H1 (cell line): Measurements from ENCODE around the gene POLR2L. TPM values are rescaled to one million over a fixed set of nuclear protein-coding genes. Genes with fewer than 3 reads are reported as not detected.

Source experiments
- CTCF ChIA-PET: fragments of 300-600 bp; sonication (Branson Sonifier 250); formaldehyde crosslinking; loops from one replicate; lab custom pipeline; 2021; ENCODE audit not compliant: partially characterized antibody; lab: Charles Lee
- POLR2A ChIA-PET: fragments of 300-600 bp; sonication (Branson Sonifier 250); formaldehyde crosslinking; loops from one replicate; lab custom pipeline; 2021; ENCODE audit warnings: inconsistent platforms; ENCODE audit not compliant: partially characterized antibody; lab: Charles Lee
- DNase-seq, 2 experiments: peaks; one replicate each; pipeline versions ENCODE4 v3.0.0 to v3.0.0-alpha.2; 2010 to 2022; ENCODE audit warnings: low spot score in 2 of 2, low read depth in 1 of 2, mixed read lengths in 1 of 2
- FAIRE-seq: peaks from 2 replicates; lab custom pipeline; 2011; peaks lifted over from hg19 to GRCh38; lab: Jason Lieb, UNC
- H2AFZ ChIP-seq: 2 replicates; pipeline ENCODE4 v1.8.1; 2012; ENCODE audit warnings: low read length, inconsistent platforms
- H2AK5ac ChIP-seq: 2 replicates; pipeline ENCODE4 v1.6.1; 2013; ENCODE audit warnings: low read depth, low read length
- H2BK120ac ChIP-seq: replicated peaks from 2 replicates; pipeline ENCODE3; 2013; ENCODE audit warnings: low read depth, low read length, inconsistent platforms
- H2BK12ac ChIP-seq: 2 replicates; pipeline ENCODE4 v1.6.1; 2013; ENCODE audit warnings: low read depth, low read length
- H2BK15ac ChIP-seq: 2 replicates; pipeline ENCODE4 v1.6.1; 2013; ENCODE audit warnings: low read length
- H2BK20ac ChIP-seq: 2 replicates; pipeline ENCODE4 v1.6.1; 2013; ENCODE audit warnings: low read length
- H2BK5ac ChIP-seq: 2 replicates; pipeline ENCODE4 v1.6.1; 2013; ENCODE audit warnings: low read depth, low read length
- H3K14ac ChIP-seq: 2 replicates; pipeline ENCODE4 v1.6.1; 2013; ENCODE audit warnings: inconsistent platforms; ENCODE audit not compliant: insufficient read length
- H3K18ac ChIP-seq: 2 replicates; pipeline ENCODE4 v1.6.1; 2013; ENCODE audit warnings: low read length; ENCODE audit errors: extremely low read depth
- H3K23ac ChIP-seq: 2 replicates; pipeline ENCODE4 v1.6.1; 2013; ENCODE audit warnings: inconsistent platforms; ENCODE audit not compliant: insufficient read length
- H3K23me2 ChIP-seq: 2 replicates; pipeline ENCODE4 v1.6.1; 2013; ENCODE audit warnings: low read depth, low read length
- H3K27ac ChIP-seq: 2 replicates; pipeline ENCODE4 v1.6.1; 2011; ENCODE audit warnings: low read depth, low read length, inconsistent platforms
- H3K27me3 ChIP-seq, 4 experiments: replicated peaks in 1 of 4; 1 replicate in 1 of 4; 2 replicates in 3 of 4; pipeline versions ENCODE4 v1.6.1 to v1.8.1; 2011 to 2013; ENCODE audit warnings: low read length in 3 of 4, mild to moderate bottlenecking in 3 of 4, inconsistent platforms in 2 of 4, mixed read lengths in 2 of 4, moderate library complexity in 1 of 4; ENCODE audit not compliant: control insufficient read depth in 3 of 4, insufficient read depth in 3 of 4; ENCODE audit errors: extremely low read depth in 1 of 4
- H3K36me3 ChIP-seq, 4 experiments: 2 replicates each; pipeline versions ENCODE4 v1.6.1 to v1.8.1; 2011 to 2013; ENCODE audit warnings: mild to moderate bottlenecking in 4 of 4, low read length in 3 of 4, moderate library complexity in 2 of 4, control low read depth in 1 of 4, inconsistent platforms in 1 of 4; ENCODE audit not compliant: insufficient read depth in 4 of 4, control insufficient read depth in 2 of 4
- H3K4ac ChIP-seq: replicated peaks from 2 replicates; pipeline ENCODE3; 2013; ENCODE audit warnings: low read length, low read depth, mixed read lengths, inconsistent platforms; ENCODE audit not compliant: insufficient read length
- H3K4me1 ChIP-seq, 4 experiments: replicated peaks in 1 of 4; 1 replicate in 1 of 4; 2 replicates in 3 of 4; pipeline versions ENCODE4 v1.6.1 to v1.8.1; 2011 to 2013; ENCODE audit warnings: low read length in 3 of 4, inconsistent platforms in 2 of 4, mixed read lengths in 1 of 4; ENCODE audit not compliant: insufficient read depth in 4 of 4, control insufficient read depth in 3 of 4
- H3K4me2 ChIP-seq, 2 experiments: 2 replicates each; pipeline versions ENCODE4 v1.6.1 to v1.8.1; 2011 to 2013; ENCODE audit warnings: low read depth in 2 of 2, low read length in 2 of 2, control low read depth in 1 of 2, inconsistent platforms in 1 of 2, mild to moderate bottlenecking in 1 of 2; ENCODE audit not compliant: insufficient read depth in 1 of 2
- H3K4me3 ChIP-seq, 4 experiments: fragments of 200-600, 300-600 bp in 1 of 4; sonication (generic), shearing (Covaris generic), sonication (Bioruptor Twin) in 1 of 4; 2 replicates each; pipeline versions ENCODE4 v1.5.1 to v1.8.1; 2011 to 2016; ENCODE audit warnings: low read length in 4 of 4, low read depth in 3 of 4, control low read depth in 2 of 4, inconsistent platforms in 2 of 4, mild to moderate bottlenecking in 2 of 4, mixed read lengths in 1 of 4, moderate library complexity in 1 of 4; ENCODE audit not compliant: insufficient read depth in 2 of 4; ENCODE audit errors: extremely low read depth in 1 of 4
- H3K56ac ChIP-seq: replicated peaks from 2 replicates; pipeline ENCODE3; 2013; ENCODE audit warnings: low read depth, mild to moderate bottlenecking, mixed read lengths, low read length, inconsistent platforms; ENCODE audit not compliant: insufficient read length
- H3K79me1 ChIP-seq: 2 replicates; pipeline ENCODE4 v1.6.1; 2013; ENCODE audit warnings: low read depth, low read length, control low read depth
- H3K79me2 ChIP-seq, 2 experiments: 2 replicates each; pipeline versions ENCODE4 v1.6.1 to v1.8.1; 2012 to 2013; ENCODE audit warnings: low read length in 2 of 2, mild to moderate bottlenecking in 2 of 2, inconsistent platforms in 1 of 2; ENCODE audit not compliant: insufficient read depth in 2 of 2, control insufficient read depth in 1 of 2
- H3K9ac ChIP-seq, 4 experiments: replicated peaks in 1 of 4; 1 replicate in 1 of 4; 2 replicates in 3 of 4; pipeline versions ENCODE4 v1.6.1 to v1.8.1; 2011 to 2013; ENCODE audit warnings: low read depth in 3 of 4, low read length in 3 of 4, control low read depth in 2 of 4, mild to moderate bottlenecking in 2 of 4, moderate library complexity in 2 of 4, inconsistent platforms in 1 of 4; ENCODE audit errors: extremely low read depth in 1 of 4
- H3K9me3 ChIP-seq, 2 experiments: 2 replicates each; pipeline versions ENCODE4 v1.6.1 to v1.8.1; 2012 to 2013; ENCODE audit warnings: mild to moderate bottlenecking in 2 of 2, moderate library complexity in 2 of 2, control low read depth in 1 of 2, inconsistent platforms in 1 of 2, low read depth in 1 of 2, low read length in 1 of 2, mixed read lengths in 1 of 2; ENCODE audit not compliant: insufficient read depth in 2 of 2
- H4K20me1 ChIP-seq, 2 experiments: replicated peaks in 1 of 2; 2 replicates each; pipeline versions ENCODE3 to v1.8.1; 2011 to 2013; ENCODE audit warnings: inconsistent platforms in 2 of 2, low read length in 2 of 2, mild to moderate bottlenecking in 1 of 2; ENCODE audit not compliant: insufficient read depth in 2 of 2, control insufficient read depth in 1 of 2
- H4K5ac ChIP-seq: 2 replicates; pipeline ENCODE4 v1.6.1; 2013; ENCODE audit warnings: low read length, low read depth, mixed read lengths, inconsistent platforms; ENCODE audit not compliant: insufficient read length
- H4K8ac ChIP-seq: 2 replicates; pipeline ENCODE4 v1.8.0; 2013; ENCODE audit warnings: mild to moderate bottlenecking, moderate library complexity, low read length, inconsistent platforms; ENCODE audit not compliant: insufficient read depth; ENCODE audit errors: extremely low read depth
- H4K91ac ChIP-seq: replicated peaks from 2 replicates; pipeline ENCODE3; 2013; ENCODE audit warnings: low read length, mixed read lengths, inconsistent platforms; ENCODE audit not compliant: insufficient read length
- CHD2 ChIP-seq: IDR thresholded peaks from 2 replicates; pipeline ENCODE4 v1.6.1; 2012; ENCODE audit warnings: low read length, improper control_type of control experiment
- EGR1 ChIP-seq: IDR thresholded peaks from 2 replicates; pipeline ENCODE4 v1.6.1; 2011; ENCODE audit warnings: low read depth, low read length, borderline replicate concordance
- EP300 ChIP-seq, 2 experiments: IDR thresholded peaks; 1 replicate in 1 of 2; 2 replicates in 1 of 2; pipeline ENCODE4 v1.6.1; 2011 to 2012; ENCODE audit warnings: low read depth in 2 of 2, low read length in 2 of 2, mild to moderate bottlenecking in 2 of 2, borderline replicate concordance in 1 of 2, inconsistent platforms in 1 of 2, moderate library complexity in 1 of 2
- EZH2 ChIP-seq: fragments of 200-600 bp; sonication (generic); IDR thresholded peaks from 2 replicates; pipeline ENCODE4 v1.7.1; 2012; ENCODE audit warnings: low read depth, mild to moderate bottlenecking, moderate library complexity, low read length, inconsistent platforms; ENCODE audit not compliant: severe bottlenecking
- GABPA ChIP-seq: IDR thresholded peaks from 2 replicates; pipeline ENCODE4 v1.6.1; 2011; ENCODE audit warnings: mild to moderate bottlenecking, low read length, moderate library complexity, borderline replicate concordance; ENCODE audit not compliant: insufficient read depth
- JUND ChIP-seq: IDR thresholded peaks from 2 replicates; pipeline ENCODE4 v1.6.1; 2011; ENCODE audit warnings: mild to moderate bottlenecking, improper control_type of control experiment, low read length
- PHF8 ChIP-seq: fragments of 200-600 bp; sonication (generic); conservative IDR thresholded peaks from 2 replicates; pipeline ENCODE4 v1.7.1; 2012; ENCODE audit warnings: low read depth, mild to moderate bottlenecking, inconsistent platforms, low read length, moderate library complexity
- POLR2A ChIP-seq, 2 experiments: IDR thresholded peaks; 1 replicate in 1 of 2; 2 replicates in 1 of 2; pipeline ENCODE4 v1.6.1; 2011; ENCODE audit warnings: low read depth in 2 of 2, low read length in 2 of 2, mild to moderate bottlenecking in 2 of 2; ENCODE audit errors: control extremely low read depth in 1 of 2
- SAP30 ChIP-seq: fragments of 300-600 bp; sonication (generic); IDR thresholded peaks from 2 replicates; pipeline ENCODE4 v1.7.1; 2012; ENCODE audit warnings: low read length, moderate library complexity, mild to moderate bottlenecking, inconsistent platforms; ENCODE audit not compliant: insufficient read depth, insufficient replicate concordance
- SIX5 ChIP-seq: IDR thresholded peaks from 2 replicates; pipeline ENCODE4 v1.6.1; 2011; ENCODE audit warnings: mild to moderate bottlenecking, low read depth, low read length
- SP2 ChIP-seq: IDR thresholded peaks from 2 replicates; pipeline ENCODE4 v1.6.1; 2012; ENCODE audit warnings: mild to moderate bottlenecking, low read length, inconsistent platforms
- TEAD4 ChIP-seq: IDR thresholded peaks from 2 replicates; pipeline ENCODE4 v1.6.1; 2012; ENCODE audit warnings: low read depth, low read length, inconsistent platforms, mixed read lengths
- WGBS, 2 experiments: shearing (Covaris generic) in 1 of 2; methylation state at CpG; one replicate each; pipeline versions ENCODE4 v1.1.6 to v1.1.7; 2013 to 2015; ENCODE audit warnings: low lambda C conversion rate in 2 of 2, mixed read lengths in 2 of 2, inconsistent platforms in 1 of 2, low coverage in 1 of 2, missing lambda C conversion rate in 1 of 2; ENCODE audit not compliant: insufficient replicate concordance in 2 of 2, insufficient coverage in 1 of 2, insufficient read length in 1 of 2; ENCODE audit errors: extremely low coverage in 1 of 2, missing lambda C conversion rate in 1 of 2; 5-methylcytosine and 5-hydroxymethylcytosine counted together
- polyA plus RNA-seq, 7 experiments: library from polyadenylated mRNA; depleted of rRNA in 3 of 7; stranded (reverse) in 5 of 7; unstranded in 2 of 7; fragments of >200 nt in 5 of 7; fragments of 200-250 nt in 2 of 7; gene quantifications; 1 replicate in 5 of 7; 2 replicates in 1 of 7; 4 replicates in 1 of 7; pipeline versions ENCODE4 v1.2.1 to v1.2.3, GENCODE V29; 2011 to 2013; ENCODE audit warnings: missing spikeins in 2 of 7, mixed read lengths in 2 of 7
- total RNA-seq: library from RNA; stranded (reverse); fragmentation: NEBNext Ultra II Directional; extraction: Animal tissue kit (Norgen Biotek cat#: 25700); gene quantifications from 2 replicates; pipeline ENCODE4 v1.2.1, GENCODE V29; 2021

The POLR2L gene
- total and polyA plus RNA-seq, 2 of the 8 experiments (the other 6 are each of a cell fraction or from before 2014, with no cell fraction given): 140 to 151 TPM

DNA sequence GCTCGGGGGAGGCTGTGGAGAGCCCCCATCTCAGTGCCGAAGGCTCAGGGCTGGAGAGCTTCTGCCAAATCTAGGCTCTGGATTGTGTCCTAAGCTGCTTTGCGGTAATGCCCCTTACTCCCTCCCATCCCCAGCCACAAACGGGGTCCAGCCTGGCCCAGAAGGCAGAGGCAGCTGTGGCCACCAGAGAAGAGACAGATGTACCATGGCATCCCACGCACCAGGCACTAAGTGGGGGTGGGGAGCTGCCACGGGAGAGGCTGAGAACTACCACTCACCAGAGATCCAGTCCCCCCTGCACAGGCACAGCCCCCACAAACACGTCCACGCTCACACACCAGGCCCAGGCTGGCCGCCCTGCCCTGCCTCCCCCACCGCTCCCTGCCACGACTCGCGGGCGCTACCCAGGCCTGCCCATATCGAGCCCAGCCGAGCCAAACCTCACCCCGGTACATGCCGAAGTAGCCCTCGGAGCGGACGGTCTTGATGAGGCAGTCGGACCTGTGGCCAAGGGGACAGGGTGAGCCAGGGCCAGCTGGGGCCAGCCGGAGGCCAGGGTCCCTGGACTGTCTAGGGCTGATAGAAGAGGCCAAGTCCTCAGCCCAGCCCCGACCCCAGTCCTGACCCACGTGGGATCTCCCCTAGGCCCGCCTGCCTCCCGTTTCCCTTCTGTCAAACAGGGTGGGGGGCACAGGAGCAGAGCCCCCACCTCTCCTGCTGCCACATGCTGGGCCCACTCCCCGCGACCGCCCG is 48.1 kb downstream of the POLR2L start:
- Histone ChIP-seq H3K14ac (no peak overlapping the region), H2BK12ac (no peak overlapping the region), H3K27ac (no peak overlapping the region), H3K27me3 (no peaks in the 10 kb centered on the region), H2BK5ac (no peak overlapping the region), H4K5ac (no peak overlapping the region), H2AFZ (no peak overlapping the region), H3K56ac (no peak overlapping the region), H3K23me2 (peaks cover 7% of the 10 kb centered on the region), H3K4me2 (no peak overlapping the region), H3K18ac (no peak overlapping the region), H4K91ac (no peak overlapping the region), H3K36me3 (peaks cover 0 to 14% (median 0%) of the 10 kb centered on the region in 4 experiments; a peak in 3 of 8 replicates), H2AK5ac (no peak overlapping the region), H3K4ac (no peak overlapping the region), H4K20me1 (peaks cover 2 to 12% of the 10 kb centered on the region in 2 experiments), H3K79me1 (0 out of 2 replicates have a peak, but pooled peaks cover 7% of the 10 kb centered on the region), H3K9me3 (no peaks in the 10 kb centered on the region), H3K23ac (no peak overlapping the region), H3K4me1 (peaks cover 4 to 33% (median 21%) of the 10 kb centered on the region in 4 experiments), H2BK120ac (no peak overlapping the region), H3K79me2 (peaks cover 0 to 5% of the 10 kb centered on the region in 2 experiments; a peak in 1 of 4 replicates), H2BK15ac (no peak overlapping the region), H3K4me3 (no peak overlapping the region), H3K9ac (no peak overlapping the region), H2BK20ac (no peak overlapping the region), H4K8ac (peak overlapping the region; percentile 46; the same call in 1 of the 2 replicates)
- DNase-seq: no peak
- POLR2A ChIA-PET: interaction anchor here (0.6 to 53.0 kb wide), 5 partner anchors 8 to 36 kb away, joined by 3 to 1917 read pairs (median 5); partner anchors contain the start of genes CD151, CRACR2B, PIDD1 and PNPLA2
- WGBS, 2 experiments: 96% methylated on average over 27 of the region's 31 CpGs; no CpG with 5 or more reads in 1 of the 2 experiments
- TF ChIP-seq JUND (no peak), EP300 (IDR thresholded peaks at IDR 0.05; ENCODE audit: borderline replicate concordance in 1 of 2, low read depth in 2 of 2, low read length in 2 of 2) (no peak), POLR2A (IDR thresholded peaks at IDR 0.05; ENCODE audit: control extremely low read depth in 1 of 2, low read depth in 2 of 2, low read length in 2 of 2) (no peak), PHF8 (no peak), GABPA (no peak), CHD2 (no peak), TEAD4 (no peak), SIX5 (no peak), EGR1 (no peak), SAP30 (no peak), SP2 (no peak), EZH2 (no peak)
- no peak for FAIRE-seq
- CTCF ChIA-PET: interaction anchor here (1.6 to 3.4 kb wide), 3 partner anchors 8 to 11 kb away, joined by 5 to 14 read pairs (median 10); no protein-coding TSS in a partner anchor
